ENCODE data around the gene YY1. TPM values are rescaled to one million over a fixed set of nuclear protein-coding genes. Genes with fewer than 3 reads are reported as not detected.

YY1 gene
- 20.8 and 22.5 TPM in 2 replicates for total RNA-seq

DNA sequence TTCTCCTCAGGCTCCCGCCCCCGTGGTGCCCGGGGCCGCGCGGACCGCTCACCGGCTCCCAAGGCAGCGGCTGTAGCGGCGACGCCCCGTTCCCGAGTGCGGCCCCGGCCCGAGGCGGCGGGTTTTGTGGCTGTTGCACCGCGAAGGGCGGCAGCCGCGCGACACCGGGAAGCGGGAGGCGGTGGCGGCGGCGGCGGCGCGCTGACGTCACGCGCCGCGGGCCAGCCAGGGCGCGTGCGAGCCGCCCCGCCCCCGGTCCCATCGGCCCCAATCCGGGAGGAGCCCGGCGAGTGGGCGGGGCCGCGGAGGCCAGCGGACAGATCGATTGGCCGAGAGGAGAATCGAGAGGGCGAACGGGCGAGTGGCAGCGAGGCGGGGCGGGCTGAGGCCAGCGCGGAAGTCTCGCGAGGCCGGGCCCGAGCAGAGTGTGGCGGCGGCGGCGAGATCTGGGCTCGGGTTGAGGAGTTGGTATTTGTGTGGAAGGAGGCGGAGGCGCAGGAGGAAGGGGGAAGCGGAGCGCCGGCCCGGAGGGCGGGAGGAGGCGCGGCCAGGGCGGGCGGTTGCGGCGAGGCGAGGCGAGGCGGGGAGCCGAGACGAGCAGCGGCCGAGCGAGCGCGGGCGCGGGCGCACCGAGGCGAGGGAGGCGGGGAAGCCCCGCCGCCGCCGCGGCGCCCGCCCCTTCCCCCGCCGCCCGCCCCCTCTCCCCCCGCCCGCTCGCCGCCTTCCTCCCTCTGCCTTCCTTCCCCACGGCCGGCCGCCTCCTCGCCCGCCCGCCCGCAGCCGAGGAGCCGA, at the start of gene YY1:
TSS of gene YY1 (plus strand) at position 726 of the 792 bp plus-strand sequence. CDS start 101 bp downstream, outside the sequence.

DNA sequence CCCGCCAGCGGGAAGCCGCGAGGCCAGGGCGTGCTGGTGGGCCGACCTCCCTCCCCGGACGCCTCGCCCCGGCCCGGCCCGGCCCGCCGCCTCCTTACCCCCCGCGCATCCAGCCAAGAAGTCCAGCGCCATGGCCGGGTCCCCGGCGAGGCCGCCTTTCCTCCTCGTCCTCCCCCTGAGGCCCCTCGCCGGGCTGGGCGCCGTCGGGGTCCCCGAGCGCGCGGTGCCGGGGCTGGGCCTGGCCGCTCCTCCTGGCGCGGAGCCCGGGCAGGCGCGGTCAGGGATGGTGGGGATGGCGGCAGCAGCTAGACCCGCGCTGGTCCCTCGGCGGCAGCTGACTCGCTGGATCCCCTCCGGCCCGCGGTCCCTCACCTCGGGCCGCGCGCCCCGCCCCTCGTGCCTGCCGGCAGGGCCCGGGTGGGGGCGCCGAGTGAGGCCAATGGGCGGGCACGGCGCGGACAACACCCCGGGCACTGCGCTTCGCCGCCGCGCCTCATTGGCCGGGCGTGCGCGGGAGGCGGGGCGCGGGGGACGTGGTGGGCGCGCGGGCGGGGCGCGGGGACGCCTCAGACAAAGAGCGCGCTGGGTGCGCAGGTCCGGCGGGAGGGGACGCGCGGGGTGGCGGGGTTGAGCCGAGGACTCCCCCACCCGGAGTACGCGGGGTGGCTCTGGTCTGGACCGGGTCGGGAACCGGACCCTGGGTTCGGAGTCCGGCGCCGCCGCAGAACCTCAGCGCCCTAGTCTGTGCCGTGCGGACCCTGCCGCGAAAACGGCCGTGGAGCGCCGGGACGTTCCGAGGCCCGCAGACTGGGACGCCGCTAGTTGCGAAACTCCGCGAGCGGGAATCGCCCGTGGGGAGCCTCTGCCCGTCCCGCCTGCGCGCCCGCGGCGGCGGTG, 67.4 kb downstream of the YY1 start, which contains the start of gene SLC25A29:
TSS of gene SLC25A29 (minus strand) at position 344 of the 897 bp plus-strand sequence. CDS start at position 132, 212 bp downstream.

GRCh38 chr14:100323121-100323941, 84.4 kb downstream of the YY1 start, which contains the start of gene SLC25A47:
SLC25A47 (plus strand) TSS chr14:100323339; CDS start chr14:100323415, 76 bp downstream.

Other genes with a start within 250 kb of the YY1 start
- 10.5 and 15.6 TPM in 2 replicates for gene EVL, start 173.7 kb upstream of the YY1 start, total RNA-seq
- gene DEGS2, start 79.5 kb upstream of the YY1 start, total RNA-seq: 0.35 TPM in 1 of 2 replicates, not detected in the other
- 12.2 and 12.4 TPM in 2 replicates for gene SLC25A29, start 67.3 kb downstream of the YY1 start, total RNA-seq
- gene SLC25A47, start 84.2 kb downstream of the YY1 start, total RNA-seq: not detected in 2 replicates
- 21.0 and 23.6 TPM in 2 replicates for gene WDR25, start 137.3 kb downstream of the YY1 start, total RNA-seq

Data from myometrial cell (primary cell).